ENCODE data around the gene C1orf53. TPM values are rescaled to one million over a fixed set of nuclear protein-coding genes. Genes with fewer than 3 reads are reported as not detected.
A peak's percentile ranks its signal among the peaks of the same experiment; 100 is the strongest.

C1orf53 gene
- total RNA-seq, 1 experiment from 2014 or later = 1.4 TPM

DNA sequence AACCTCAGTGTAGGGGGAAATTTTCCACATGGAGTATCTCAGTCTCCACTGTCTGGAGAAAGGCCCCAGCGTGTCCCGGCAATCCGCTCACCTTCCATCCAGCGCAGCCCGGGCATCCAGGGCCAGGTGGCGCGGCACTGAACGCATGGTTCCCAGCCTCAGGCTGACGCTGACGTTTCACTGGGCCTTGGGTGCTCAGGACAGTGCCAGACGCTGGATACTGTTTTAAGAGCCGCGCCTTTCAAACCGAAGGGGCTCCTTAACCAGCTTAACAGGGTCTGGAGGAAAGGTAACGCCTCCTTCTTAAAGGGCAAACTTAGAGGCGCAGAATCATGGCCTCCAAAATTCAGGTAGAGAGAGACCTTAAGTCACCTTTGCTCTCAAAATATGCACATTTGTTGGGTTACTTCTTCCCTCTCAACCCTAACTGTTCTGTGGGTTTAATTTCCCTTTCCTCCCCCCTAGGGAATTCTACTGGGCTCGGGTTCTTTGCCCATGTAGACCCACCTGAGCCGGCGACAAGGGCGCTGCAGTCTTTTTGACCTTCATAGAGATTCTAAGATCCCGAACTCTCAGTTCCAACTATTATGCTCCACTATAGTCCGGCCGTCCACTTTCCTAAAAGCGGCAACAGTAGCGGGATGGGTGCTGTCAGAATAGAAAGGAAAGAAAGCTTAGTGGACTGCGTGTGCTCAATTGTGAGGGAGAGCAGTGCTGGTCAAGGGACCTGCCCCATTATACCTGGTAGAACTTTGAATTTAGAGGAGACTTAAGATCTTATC lies 11.3 kb downstream of the C1orf53 start:
- H4K5ac ChIP-seq (ENCODE audit: insufficient read length, low read depth, low read length) = no peak overlapping the region
- DNase-seq = no peak
- no peak overlapping the region for H2BK20ac ChIP-seq (ENCODE audit: low read depth, low read length, poor library complexity, severe bottlenecking)
- H3K23me2 ChIP-seq (ENCODE audit: insufficient read length, low read depth, low read length, poor library complexity, severe bottlenecking) = peaks cover 38% of the 10 kb centered on the region
- no peak overlapping the region for H3T11ph ChIP-seq (ENCODE audit: low read length)
- no peak overlapping the region for H2AK5ac ChIP-seq (ENCODE audit: insufficient read length, low read length)
- H3K56ac ChIP-seq (ENCODE audit: insufficient read length, low read depth, low read length) = no peak overlapping the region
- no peaks in the 10 kb centered on the region; a peak in 3 of 5 replicates for H3K9me3 Mint-ChIP-seq
- H4K8ac ChIP-seq (replicated peaks; ENCODE audit: insufficient read length, low read depth, low read length) = no peak overlapping the region
- H2BK15ac ChIP-seq (ENCODE audit: low read depth, low read length) = no peak overlapping the region
- peaks cover 100% of the 10 kb centered on the region for H3K27me3 Mint-ChIP-seq (ENCODE audit: low read depth)
- WGBS (ENCODE audit: extremely low coverage, insufficient read length, low lambda C conversion rate) = no CpG with 5 or more reads among the region's 26 CpGs
- no peak overlapping the region for H3K18ac ChIP-seq (ENCODE audit: insufficient read length, low read depth, low read length)
- H4K20me1 ChIP-seq (ENCODE audit: control insufficient read depth, insufficient read depth, insufficient read length) = no peaks in the 10 kb centered on the region
- H2BK120ac ChIP-seq (ENCODE audit: low read depth, low read length, poor library complexity, severe bottlenecking) = no peak overlapping the region
- H3K9ac ChIP-seq (ENCODE audit: extremely low read depth, insufficient read length, low read length) = no peak overlapping the region
- TF ChIP-seq, protein P1, sequence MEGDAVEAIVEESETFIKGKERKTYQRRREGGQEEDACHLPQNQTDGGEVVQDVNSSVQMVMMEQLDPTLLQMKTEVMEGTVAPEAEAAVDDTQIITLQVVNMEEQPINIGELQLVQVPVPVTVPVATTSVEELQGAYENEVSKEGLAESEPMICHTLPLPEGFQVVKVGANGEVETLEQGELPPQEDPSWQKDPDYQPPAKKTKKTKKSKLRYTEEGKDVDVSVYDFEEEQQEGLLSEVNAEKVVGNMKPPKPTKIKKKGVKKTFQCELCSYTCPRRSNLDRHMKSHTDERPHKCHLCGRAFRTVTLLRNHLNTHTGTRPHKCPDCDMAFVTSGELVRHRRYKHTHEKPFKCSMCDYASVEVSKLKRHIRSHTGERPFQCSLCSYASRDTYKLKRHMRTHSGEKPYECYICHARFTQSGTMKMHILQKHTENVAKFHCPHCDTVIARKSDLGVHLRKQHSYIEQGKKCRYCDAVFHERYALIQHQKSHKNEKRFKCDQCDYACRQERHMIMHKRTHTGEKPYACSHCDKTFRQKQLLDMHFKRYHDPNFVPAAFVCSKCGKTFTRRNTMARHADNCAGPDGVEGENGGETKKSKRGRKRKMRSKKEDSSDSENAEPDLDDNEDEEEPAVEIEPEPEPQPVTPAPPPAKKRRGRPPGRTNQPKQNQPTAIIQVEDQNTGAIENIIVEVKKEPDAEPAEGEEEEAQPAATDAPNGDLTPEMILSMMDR (conservative IDR thresholded peaks at IDR 0.05) = no peak
- H4K91ac ChIP-seq (ENCODE audit: insufficient read length, low read depth, low read length) = no peak overlapping the region
- peak overlapping the region; percentile 49 for H3K4me2 ChIP-seq (ENCODE audit: insufficient read depth, insufficient read length, low read length)
- H3K79me1 ChIP-seq (ENCODE audit: insufficient read depth, low read depth, low read length, poor library complexity, severe bottlenecking) = no peaks in the 10 kb centered on the region
- no peak overlapping the region for H3K23ac ChIP-seq (ENCODE audit: insufficient read length, low read depth, low read length)
- H3K36me3 Mint-ChIP-seq (ENCODE audit: insufficient read depth in 1 of 3, low read depth in 3 of 3) = no peaks in the 10 kb centered on the region; a peak in 1 of 7 replicates
- no peak overlapping the region for H2AFZ ChIP-seq (ENCODE audit: low read length)
- H3K27ac ChIP-seq (ENCODE audit: insufficient read length, low read depth, low read length) = no peak overlapping the region
- H3K27me3 ChIP-seq (ENCODE audit: insufficient read depth, low read length) = peaks cover 98% of the 10 kb centered on the region
- peaks cover 14% of the 10 kb centered on the region; the same call in 1 of the 2 replicates for H3K4me1 ChIP-seq (ENCODE audit: insufficient read depth, low read length)
- H3K14ac ChIP-seq (ENCODE audit: insufficient read depth, low read length) = no peak overlapping the region
- H3K4me3 Mint-ChIP-seq = peak overlapping the region; percentile 40 to 87
- no peak overlapping the region for H3K4ac ChIP-seq (ENCODE audit: low read depth, low read length)
- no peaks in the 10 kb centered on the region for H3K79me2 ChIP-seq (ENCODE audit: insufficient read depth, low read length)
- H3K27ac Mint-ChIP-seq = no peak overlapping the region
- peaks cover 67 to 86% of the 10 kb centered on the region in 2 experiments for H3K4me1 Mint-ChIP-seq
- H3K9me3 ChIP-seq (ENCODE audit: control insufficient read depth, low read depth, low read length) = no peaks in the 10 kb centered on the region
- H2BK12ac ChIP-seq (ENCODE audit: insufficient read length, low read depth, low read length) = no peak overlapping the region
- no peak overlapping the region for H2BK5ac ChIP-seq (ENCODE audit: insufficient read length, low read length)
